Hepatocyte (in vitro differentiated cells): ENCODE data around the gene ADAM11.

Source experiments
- CTCF ChIP-seq: fragments of 200-600 bp; sonication (generic); IDR thresholded peaks from 2 replicates; pipeline ENCODE4 v1.5.1; 2016; ENCODE audit warnings: antibody characterized with exemption, mild to moderate bottlenecking; ENCODE audit not compliant: poor library complexity
- EZH2 ChIP-seq: fragments of 200-600 bp; sonication (generic); IDR thresholded peaks from 2 replicates; pipeline ENCODE4 v1.6.1; 2016; ENCODE audit warnings: antibody characterized with exemption, mild to moderate bottlenecking, borderline replicate concordance

- TF ChIP-seq CTCF = no peak
- no peak for TF ChIP-seq EZH2
Measured at GRCh38 chr17:44812263-44812662, 53.5 kb downstream of the ADAM11 start.
